GM18517 (cell line): Measurements from ENCODE around the gene SLC7A8.
"Not testable (repeated sequence)": the region's sequence is repeated elsewhere in the genome, so short reads cannot be mapped to it uniquely, and the experiment has no call there.

Source experiments
- ATAC-seq: cut with Tn5 transposase; IDR thresholded peaks from one replicate; pipeline ENCODE4 v1.9.1; 2021; ENCODE audit warnings: mild to moderate bottlenecking, moderate library complexity; ENCODE audit not compliant: unreplicated experiment

The SLC7A8 gene

DNA sequence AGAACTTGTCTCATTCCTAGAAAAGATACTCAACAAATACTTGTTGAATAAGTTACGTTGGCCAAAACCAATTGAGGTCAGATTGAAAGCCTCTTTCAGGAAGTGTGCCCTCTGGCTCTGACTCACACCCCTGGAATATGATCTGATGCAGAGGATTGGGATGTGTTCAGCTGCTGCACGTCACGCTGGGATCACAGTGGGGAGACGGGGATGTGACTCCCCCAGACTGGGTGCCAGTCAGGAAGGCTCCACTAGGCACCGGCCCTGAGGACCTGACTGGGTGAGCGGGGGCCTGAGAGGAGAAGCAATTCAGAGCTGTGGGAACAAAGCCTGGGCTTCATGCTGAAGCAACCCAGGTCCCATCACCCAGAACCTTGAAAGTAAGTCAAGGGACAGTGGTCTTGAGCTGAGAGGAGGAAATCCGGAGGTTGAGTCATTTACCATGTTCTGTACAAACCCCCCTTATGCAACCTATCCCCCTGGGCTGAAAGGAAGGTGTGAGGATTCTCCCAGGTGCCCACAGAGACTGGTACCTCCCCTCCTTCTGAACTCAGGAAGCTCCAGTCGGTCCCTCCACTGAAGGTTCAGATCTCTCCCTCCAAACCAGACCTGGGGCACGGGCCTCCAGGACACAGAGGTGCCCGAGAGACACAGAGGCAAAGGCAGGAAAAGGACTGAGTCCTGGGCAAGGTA lies 68.3 kb downstream of the SLC7A8 start:
- no peak for ATAC-seq

DNA sequence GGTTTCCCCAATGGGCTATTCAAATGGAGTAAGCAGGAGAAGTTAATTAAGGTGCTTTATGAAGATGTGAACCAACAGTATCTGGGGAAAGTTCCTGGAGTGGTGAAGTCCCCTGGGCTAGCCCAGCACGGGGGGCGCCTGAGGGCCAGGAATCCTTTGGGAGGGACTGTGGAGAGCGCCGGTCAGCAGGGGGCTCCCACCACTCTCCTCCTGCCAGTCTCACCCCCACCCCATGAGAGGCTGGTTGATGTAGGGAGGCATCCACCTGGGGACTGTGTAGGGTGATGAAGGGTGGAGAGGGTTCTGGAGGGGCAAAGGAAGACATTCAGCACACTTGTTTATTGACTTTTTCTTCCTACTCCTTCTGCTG lies 68.8 kb downstream of the SLC7A8 start:
- ATAC-seq, result no peak

DNA sequence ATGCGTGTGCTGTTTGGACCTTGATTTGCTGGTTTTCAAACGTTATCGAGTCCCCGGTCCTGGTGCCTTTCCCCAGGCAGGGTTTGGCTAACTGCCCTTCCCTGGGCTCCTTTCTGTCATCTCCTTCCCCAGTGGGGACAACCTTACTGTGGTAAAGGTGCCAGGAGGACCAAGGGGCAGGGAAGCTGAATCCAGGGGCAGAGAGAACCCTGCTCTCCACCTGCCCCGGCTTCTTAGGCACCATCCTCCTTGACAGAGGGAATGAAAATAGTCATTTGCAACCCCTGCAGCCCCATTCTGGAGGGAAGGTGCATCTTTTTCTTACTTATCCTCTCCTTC lies 69.4 kb downstream of the SLC7A8 start:
- ATAC-seq, result no peak

DNA sequence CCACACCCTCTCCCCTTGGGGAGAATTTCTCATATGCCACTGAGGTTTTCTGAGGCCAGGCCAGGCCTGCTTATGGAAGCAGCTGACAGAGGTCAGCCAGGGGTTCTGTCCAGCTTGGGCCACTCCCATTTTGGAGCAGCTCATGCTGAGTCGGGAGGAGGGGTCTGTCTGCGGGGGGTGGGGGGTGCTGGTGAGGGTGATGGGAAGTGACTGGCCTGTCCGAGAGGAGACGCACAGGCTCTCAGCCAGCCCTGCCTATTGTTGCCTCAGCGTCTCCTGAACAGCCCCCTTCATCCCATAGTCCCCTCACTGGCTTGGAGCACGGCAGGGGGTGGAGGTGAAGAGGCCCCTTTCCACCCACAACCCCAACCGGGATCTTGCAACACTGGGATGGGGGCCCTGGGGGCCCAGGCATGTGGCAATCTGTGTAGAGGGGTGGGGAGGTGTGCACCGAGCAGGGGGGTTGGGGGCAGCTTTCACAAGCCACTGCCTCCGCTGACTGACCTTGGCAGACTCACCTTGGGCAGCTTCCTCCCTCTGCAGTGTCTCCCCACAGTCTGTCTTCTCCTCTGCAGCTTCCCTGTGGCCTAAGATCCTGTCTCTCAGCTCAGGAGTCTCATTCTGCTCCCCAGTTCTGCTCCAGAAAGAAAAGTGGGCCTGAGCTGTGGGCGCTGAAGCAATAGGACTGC lies 69.9 kb downstream of the SLC7A8 start:
- no peak for ATAC-seq

DNA sequence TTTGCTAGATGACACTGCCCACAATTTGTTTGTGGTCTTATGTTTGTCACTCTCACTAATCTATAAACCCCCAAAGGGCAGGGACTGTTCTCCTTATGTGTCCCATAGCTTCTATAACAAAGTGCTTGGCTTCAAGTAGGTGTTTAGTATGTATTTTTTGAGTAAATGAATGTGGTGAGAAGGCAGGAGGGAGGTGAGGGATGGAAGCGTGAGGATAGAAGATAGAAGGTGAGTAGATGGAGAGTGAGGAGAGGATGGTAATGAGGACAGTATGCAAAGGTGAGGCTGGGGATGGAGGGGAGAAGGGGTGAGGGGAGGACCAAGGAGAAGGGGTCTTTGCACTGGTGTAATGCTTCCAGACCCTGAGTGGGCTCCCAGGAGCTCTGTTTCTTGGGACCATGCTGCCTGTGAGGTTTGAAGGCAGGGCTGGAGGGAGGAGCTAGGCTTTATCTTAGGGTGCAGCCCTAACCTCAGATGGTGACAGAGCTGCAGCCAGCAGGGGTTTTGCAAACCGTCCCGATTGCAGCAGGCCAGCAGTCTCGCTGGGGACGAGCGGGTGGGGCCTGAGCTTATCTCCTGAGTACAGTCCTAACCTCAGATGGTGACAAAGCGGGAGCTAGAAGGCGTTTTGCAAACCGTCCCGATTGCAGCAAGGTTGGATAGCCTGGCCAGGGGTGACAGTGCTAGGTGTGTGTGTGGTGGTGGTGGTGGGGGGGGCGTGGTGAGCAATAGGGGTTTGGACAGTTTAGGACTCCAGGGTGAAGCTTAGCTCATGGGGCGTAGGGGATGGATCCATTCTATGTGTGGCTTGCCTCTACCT lies 70.9 kb downstream of the SLC7A8 start:
- no peak for ATAC-seq

DNA sequence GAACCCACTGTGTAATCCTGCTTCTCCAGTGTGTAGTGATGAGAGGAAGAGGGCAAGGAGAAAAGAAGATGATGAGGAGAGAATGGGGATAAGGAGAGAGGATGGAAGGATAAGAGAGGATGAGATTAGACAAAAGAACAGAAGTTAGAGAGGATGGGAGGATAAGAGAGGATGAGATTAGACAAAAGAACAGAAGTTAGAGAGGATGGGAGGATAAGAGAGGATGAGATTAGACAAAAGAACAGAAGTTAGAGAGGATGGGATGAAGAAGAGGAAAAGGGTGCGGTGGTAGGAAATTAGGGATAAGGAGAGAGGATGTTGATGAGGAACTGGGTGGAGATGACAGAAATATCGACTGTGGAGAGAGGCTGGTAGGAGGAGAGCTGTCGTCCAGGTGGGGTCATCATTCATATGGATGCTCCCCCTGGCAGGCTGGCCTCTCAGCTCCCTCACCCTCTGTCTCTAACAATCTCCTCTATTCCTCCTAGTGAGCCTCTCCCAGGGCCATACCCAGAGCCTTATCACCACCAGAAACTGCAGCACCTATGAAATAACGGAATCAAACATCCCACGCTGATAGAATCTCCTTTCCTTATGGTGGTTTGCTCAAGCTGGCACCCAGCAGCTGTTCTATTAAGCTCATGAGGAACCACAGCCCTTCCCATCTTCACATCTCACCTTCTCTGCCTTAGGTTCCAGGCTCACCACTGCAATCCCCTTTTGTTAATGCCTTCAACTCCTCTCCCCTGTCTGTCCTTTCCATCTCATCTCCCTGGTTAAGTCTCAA lies 72.7 kb downstream of the SLC7A8 start:
- no peak for ATAC-seq

DNA sequence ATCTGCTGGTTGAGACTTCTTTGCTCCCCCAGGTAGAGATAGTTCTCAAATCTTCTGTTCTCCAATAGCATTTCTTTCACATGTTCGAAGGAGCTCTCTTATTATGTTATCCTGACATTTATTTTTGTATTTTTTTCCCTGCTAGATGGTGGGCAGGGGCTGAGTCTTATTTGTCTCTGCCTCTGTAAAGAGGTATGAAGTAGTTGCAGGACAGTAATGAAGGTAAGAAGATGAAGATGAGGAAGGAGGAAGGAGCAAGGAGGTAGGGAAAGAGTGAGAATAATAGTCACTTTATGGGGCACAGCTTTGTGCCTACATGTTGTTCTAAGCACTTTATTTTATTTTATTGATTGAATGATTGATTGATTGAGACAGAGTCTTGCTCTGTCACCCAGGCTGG lies 73.7 kb downstream of the SLC7A8 start:
- ATAC-seq, result no peak

DNA sequence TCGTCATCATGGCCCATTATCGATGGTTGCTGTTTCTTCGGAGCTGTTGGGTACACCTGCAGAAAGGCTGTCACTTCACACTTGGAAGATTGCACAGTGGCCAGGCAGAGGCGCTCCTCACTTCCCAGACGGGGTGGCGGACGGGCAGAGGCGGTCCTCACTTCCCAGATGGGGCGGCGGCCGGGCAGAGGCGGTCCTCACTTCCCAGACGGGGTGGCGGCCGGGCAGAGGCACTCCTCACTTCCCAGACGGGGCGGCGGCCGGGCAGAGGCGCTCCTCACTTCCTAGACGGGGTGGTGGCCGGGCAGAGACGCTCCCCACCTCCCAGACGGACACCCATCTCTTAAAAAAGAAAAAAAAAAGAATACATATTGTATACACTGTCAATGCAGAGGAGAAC lies 75.3 kb downstream of the SLC7A8 start:
- ATAC-seq, result not testable (repeated sequence)

DNA sequence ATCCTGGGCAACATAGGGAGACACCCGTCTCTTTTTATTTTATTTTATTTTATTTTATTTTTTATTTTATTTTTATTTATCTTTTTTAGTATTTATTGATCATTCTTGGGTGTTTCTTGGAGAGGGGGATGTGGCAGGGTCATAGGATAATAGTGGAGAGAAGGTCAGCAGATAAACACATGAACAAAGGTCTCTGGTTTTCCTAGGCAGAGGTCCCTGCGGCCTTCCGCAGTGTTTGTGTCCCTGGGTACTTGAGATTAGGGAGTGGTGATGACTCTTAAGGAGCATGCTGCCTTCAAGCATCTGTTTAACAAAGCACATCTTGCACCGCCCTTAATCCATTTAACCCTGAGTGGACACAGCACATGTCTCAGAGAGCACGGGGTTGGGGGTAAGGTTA lies 75.8 kb downstream of the SLC7A8 start:
- ATAC-seq, result not testable (repeated sequence)

DNA sequence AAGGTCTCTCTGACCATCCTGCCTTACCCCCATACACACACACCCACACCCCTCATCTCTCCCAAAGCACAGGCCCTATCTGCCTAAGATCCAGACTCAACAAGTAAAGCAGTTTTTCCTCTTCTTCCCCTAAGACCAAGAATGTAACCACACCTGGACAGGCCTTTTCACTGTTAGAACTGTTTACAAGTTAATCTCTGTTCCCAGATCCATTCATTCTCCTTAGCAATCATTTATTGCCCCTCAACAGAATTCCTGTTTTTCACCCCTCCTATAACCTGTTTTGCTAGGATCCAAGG lies 76.8 kb downstream of the SLC7A8 start:
- no peak for ATAC-seq

DNA sequence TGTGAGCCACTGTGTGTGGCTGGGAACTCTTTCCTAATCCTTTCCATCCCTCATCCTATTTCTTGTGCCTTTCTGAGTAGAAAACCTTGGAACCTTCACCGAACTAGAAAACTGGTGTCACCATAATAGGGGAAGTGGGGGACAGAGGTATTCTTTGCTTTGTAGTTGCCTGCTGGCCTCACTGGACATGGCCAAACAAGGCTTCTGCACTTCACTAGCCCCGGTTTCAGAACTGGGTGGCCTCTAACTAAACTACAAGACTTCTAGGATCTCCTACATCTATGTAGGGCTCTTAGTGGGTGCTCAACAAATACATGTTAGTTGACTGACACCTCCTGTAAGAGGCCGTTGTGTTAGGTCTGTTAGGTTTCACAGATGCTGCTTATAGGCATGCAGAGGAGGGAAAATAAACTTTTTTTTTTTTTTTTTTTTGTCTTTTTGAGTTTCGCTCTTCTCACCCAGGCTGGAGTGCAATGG lies 78.1 kb downstream of the SLC7A8 start:
- no peak for ATAC-seq

DNA sequence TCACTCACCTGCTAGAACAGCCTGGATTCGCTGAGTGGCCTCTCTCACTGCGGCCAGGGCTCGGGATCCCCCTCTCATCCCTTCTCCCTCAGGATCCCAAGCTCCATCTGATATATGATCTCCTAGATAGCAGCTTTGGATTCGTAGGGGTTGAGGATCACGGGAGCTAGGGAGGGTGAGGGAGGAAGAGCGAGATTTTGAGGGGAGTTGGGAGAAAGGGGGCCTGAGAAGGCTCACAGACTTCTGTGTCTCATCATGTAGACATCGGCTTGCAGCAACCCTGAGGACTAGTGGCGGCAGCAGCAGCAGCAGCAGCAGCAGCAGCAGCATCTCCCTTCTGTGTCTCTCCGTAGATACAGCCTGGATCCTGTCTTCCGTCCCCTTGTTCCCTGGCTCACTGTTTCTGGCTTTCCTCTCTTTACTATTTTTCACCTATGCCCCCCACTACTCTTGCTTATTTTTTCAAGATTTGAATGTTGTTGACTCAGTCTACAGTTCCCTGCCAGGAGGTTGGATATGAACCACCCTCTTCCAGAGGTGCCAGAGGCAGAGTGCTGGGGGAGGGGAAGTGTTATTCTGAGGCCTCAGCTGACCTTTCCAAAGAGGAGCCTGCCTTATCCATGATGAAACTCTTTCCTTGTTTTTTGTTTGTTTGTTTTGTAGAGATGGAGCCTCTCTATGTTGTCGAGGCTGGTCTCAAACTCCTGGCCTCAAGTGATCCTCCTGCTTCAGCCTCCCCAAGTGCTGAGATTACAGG lies 78.7 kb downstream of the SLC7A8 start, which contains the start of gene CIROP:
CIROP (minus strand) TSS at position 399 of the 757 bp plus-strand sequence; CDS start at position 330, 69 bp downstream.
- ATAC-seq, result no peak

DNA sequence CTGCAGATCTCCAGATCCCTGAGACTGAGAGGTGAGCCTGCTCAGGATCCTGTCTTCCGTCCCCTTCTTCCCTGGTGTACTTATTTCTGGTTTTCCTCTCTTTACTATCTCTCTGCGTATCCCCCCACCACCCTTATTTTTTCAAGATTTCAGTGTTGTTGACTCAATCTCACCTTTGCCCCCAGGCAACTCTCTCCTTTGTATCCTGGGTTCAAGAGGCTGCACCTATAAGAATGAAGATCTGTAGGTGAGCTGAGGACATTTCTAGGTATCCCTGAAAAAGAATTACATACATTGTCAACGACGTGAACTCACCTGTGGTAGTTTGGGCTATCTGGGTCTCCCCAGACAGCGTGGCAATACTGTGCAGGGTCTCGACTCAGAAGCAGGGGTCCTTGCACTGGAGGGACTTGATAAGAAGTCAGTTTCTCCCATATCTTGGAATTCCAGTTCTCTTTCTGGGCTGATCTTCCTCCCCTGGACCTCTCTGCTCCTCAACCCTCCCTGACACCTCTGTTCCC lies 79.3 kb downstream of the SLC7A8 start:
- ATAC-seq, result no peak

DNA sequence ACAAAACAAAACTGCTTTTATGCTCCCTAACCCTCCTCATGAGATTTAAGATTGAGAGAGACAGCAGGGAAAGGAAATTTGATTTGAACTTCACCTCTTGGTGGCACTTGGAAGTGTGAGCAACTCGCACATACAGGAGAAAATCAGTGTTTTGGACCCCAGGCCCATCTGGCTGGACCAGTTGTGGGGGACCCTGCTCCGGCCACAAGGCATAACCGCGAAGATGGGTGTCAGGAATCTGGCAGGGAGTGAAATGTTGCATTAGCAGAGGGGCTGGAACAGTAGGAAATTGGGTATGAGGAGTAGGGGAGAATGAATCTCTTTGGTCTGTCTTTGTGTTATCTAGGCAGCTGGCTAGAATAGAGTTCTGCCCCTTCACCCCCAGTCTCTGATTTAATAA lies 79.9 kb downstream of the SLC7A8 start:
- no peak for ATAC-seq

DNA sequence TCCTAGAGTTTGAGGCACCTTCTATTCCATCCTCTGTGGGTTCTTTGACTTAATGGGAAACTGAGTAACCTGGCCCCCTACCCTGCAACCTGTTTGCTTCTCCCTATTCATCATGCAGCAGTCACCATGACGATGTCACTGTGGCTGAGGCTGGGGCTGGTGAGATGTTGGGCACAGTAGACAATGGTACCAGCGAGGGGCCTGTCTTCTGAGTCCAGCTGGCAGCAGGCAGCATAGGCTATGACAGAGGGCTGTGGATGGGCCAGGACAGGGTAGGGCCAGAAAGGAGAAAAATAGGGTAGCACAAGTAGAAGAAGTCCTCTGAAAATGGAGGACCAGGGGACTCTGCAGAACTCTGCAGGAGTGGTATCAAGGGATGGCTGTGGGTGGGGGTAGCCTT lies 80.7 kb downstream of the SLC7A8 start:
- no peak for ATAC-seq

DNA sequence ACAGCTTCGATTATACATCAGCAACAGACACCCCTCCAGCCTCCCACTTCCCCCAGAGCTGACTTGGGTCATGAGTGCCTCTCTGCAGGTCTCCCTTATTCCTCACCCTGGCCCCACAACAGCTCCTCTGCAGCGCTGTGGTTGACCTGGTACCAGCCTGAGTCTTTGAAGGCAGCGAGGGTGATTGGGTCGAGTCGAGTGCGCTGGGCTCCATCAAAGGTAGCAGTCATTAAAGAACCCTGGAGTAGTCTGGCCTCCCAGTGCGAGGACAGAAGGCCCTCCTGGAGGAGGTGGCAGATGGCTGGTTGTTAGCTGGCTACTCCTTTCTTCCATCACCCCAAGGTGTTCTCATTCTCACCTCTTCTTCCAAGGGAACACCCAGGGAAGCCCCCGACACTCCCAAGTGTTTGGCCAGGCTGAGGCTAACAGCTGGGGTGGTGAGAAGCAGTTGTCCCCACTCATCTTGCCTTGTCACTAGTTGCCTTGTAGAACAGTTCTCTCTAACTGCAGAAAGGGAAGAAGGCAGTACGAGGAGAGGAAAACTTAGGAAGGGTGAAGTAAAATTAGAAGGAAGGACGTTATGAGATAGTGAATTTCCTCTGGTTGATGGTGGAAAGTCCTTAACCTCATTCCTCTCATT lies 81.4 kb downstream of the SLC7A8 start:
- no peak for ATAC-seq

DNA sequence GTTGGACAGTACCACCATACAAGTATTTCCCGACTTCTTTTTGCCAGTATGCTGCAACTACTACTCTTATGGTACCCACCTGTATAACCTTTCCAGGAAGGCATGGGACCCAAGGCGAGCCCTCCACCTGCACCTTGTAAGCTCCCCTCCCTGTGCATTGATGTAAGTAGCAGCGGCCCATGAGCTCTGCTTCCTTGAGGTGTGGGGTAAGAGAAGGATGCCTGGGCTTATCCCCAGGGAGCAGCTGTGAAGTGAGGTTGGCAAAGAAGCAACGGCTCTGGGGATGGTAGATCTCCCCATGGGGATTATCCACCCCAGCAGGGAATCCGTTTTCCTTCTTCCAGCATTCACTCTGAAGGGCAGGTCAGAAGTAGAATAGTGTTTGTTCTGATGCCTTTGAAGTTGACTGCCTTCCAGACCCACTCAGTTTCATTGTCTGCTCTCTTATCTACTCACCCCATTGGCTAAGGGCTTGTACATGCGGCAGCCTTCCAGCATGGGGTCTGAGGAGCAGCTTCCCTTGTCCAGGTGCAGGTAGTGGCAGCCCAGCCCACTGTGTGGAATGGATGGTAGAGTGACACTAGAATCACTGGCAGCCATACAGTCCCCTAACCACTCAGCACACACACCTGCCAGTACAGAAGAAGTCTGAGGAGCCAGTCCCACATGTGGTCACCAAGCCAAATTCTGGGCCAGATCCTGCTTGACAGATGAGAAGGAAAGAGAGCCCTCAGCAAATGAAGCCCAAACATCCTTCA lies 82.1 kb downstream of the SLC7A8 start:
- ATAC-seq, result no peak

DNA sequence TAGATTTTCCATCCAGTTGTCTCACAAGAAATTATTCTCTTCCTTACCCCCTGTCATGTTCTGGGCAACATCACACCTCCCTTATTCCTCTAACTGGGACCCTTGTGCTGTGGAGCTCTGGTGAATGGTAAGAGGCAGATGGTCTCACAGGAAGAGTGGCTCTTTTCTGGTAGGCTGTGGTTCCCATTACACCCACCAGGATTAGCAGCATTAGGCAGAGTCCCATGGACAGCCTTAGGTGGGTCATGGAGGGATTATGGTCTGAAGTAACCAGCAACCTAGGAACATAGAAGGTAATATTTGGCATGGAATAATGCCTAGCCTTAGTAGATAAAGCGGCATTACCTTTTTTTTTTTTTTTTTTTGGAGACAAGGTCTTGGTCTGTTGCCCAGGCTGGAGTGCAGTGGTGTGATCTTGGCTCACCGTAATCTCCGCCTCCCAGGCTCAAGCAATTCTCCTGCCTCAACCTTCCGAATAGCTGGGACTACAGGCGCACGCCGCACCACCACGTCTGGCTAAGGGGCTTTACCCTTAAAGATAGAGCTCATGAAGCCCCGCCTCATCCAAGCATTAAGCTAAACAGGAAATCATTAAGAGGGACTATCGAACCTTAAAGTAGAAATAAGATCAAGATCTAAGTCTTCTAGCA lies 84.1 kb downstream of the SLC7A8 start:
- ATAC-seq, result no peak

DNA sequence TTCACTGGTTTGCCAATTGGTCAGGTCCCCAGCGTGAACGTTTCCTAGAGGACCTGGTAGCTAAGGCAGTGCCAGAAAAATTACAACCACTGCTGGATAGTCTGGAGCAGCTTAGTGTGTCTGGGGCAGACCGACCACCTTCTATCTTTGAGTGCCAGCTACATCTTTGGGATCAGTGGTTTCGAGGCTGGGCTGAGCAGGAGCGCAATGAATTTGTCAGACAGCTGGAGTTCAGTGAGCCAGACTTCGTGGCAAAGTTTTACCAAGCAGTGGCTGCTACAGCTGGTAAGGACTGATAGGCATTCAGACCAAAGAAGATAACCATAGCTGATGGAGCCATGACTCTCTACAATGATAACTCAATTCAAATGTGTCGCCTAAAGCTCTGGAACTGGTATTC lies 85.7 kb downstream of the SLC7A8 start:
- ATAC-seq, result no peak
